Loucy (cell line): Measurements from ENCODE around the gene PCCA.

Experiments
- H2AFZ ChIP-seq: fragments of 200-600 bp; sonication (generic); 2 replicates; pipeline ENCODE4 v1.6.0; 2016; ENCODE audit warnings: antibody characterized with exemption, mild to moderate bottlenecking, low read length, moderate library complexity
- H3F3A ChIP-seq: fragments of 200-600 bp; 2 replicates; pipeline ENCODE4 v1.6.0; 2016; ENCODE audit warnings: antibody characterized with exemption, low read depth, mild to moderate bottlenecking
- H3K27me3 ChIP-seq: fragments of 200-600 bp; sonication (generic); 2 replicates; pipeline ENCODE4 v1.6.1; 2014; ENCODE audit warnings: low read length, mild to moderate bottlenecking; ENCODE audit not compliant: insufficient read depth, poor library complexity, severe bottlenecking
- H3K36me3 ChIP-seq: fragments of 200-600 bp; sonication (generic); 2 replicates; pipeline ENCODE4 v1.6.1; 2016; ENCODE audit warnings: low read length; ENCODE audit not compliant: insufficient read depth
- H3K4me1 ChIP-seq: fragments of 200-600 bp; sonication (generic); 2 replicates; pipeline ENCODE4 v1.5.1; 2014; ENCODE audit warnings: low read length, mild to moderate bottlenecking; ENCODE audit not compliant: insufficient read depth, poor library complexity, severe bottlenecking
- H3K4me2 ChIP-seq: fragments of 200-600 bp; sonication (generic); 2 replicates; pipeline ENCODE4 v1.6.0; 2014; ENCODE audit warnings: antibody characterized with exemption, low read length, low read depth, mild to moderate bottlenecking; ENCODE audit not compliant: poor library complexity, severe bottlenecking
- H3K4me3 ChIP-seq: fragments of 200-600 bp; sonication (generic); 2 replicates; pipeline ENCODE4 v1.5.1; 2014; ENCODE audit warnings: low read length, mild to moderate bottlenecking, mixed read lengths; ENCODE audit not compliant: poor library complexity, severe bottlenecking
- H3K79me2 ChIP-seq: fragments of 200-600 bp; sonication (generic); 2 replicates; pipeline ENCODE4 v1.6.1; 2014; ENCODE audit warnings: low read length; ENCODE audit not compliant: insufficient read depth
- H3K9ac ChIP-seq: fragments of 200-600 bp; sonication (generic); 2 replicates; pipeline ENCODE4 v1.6.0; 2014; ENCODE audit warnings: mild to moderate bottlenecking, low read depth, low read length, moderate library complexity; ENCODE audit not compliant: poor library complexity, severe bottlenecking
- H3K9me2 ChIP-seq: fragments of 200-600 bp; sonication (generic); replicated peaks from 2 replicates; pipeline ENCODE4 v1.6.1; 2016; ENCODE audit warnings: low read depth, low read length, mixed read lengths
- H3K9me3 ChIP-seq: fragments of 200-600 bp; sonication (generic); 2 replicates; pipeline ENCODE4 v1.6.1; 2014; ENCODE audit warnings: mild to moderate bottlenecking, antibody characterized with exemption, low read length, low read depth; ENCODE audit not compliant: insufficient read depth
- H4K20me1 ChIP-seq: fragments of 200-600 bp; sonication (generic); 2 replicates; pipeline ENCODE4 v1.6.0; 2014; ENCODE audit warnings: antibody characterized with exemption, low read length, mild to moderate bottlenecking; ENCODE audit not compliant: insufficient read depth, poor library complexity, severe bottlenecking
- CTCF ChIP-seq: fragments of 200-600 bp; sonication (generic); conservative IDR thresholded peaks from 2 replicates; pipeline ENCODE4 v1.5.1; 2014; ENCODE audit warnings: mild to moderate bottlenecking, antibody characterized with exemption, low read length
- EZH2phosphoT487 ChIP-seq: fragments of 200-600 bp; IDR thresholded peaks from 2 replicates; pipeline ENCODE4 v1.6.1; 2018; ENCODE audit warnings: antibody characterized with exemption, mild to moderate bottlenecking, moderate library complexity, borderline replicate concordance

Gene PCCA

GRCh38 chr13:100044936-100045335 lies 44.0 kb upstream of the PCCA start:
- Histone ChIP-seq H3F3A (no peaks in the 10 kb centered on the region), H2AFZ (no peak overlapping the region), H3K4me3 (no peak overlapping the region)

GRCh38 chr13:100045355-100045754 lies 43.5 kb upstream of the PCCA start:
- H3K9ac ChIP-seq: no peak overlapping the region
- no peaks in the 10 kb centered on the region for H3K9me2 ChIP-seq
- no peaks in the 10 kb centered on the region for H3F3A ChIP-seq
- no peaks in the 10 kb centered on the region for H3K36me3 ChIP-seq
- H3K4me1 ChIP-seq: no peaks in the 10 kb centered on the region
- no peaks in the 10 kb centered on the region for H3K79me2 ChIP-seq
- no peak overlapping the region for H2AFZ ChIP-seq
- H3K9me3 ChIP-seq: no peaks in the 10 kb centered on the region
- TF ChIP-seq CTCF (no peak), EZH2phosphoT487 (no peak)
- H3K4me3 ChIP-seq: no peak overlapping the region
- no peaks in the 10 kb centered on the region for H3K27me3 ChIP-seq
- H3K4me2 ChIP-seq: no peak overlapping the region
- no peaks in the 10 kb centered on the region for H4K20me1 ChIP-seq

More at GRCh38 chr13:100044936-100045335, 44.0 kb upstream of the PCCA start:
- Histone ChIP-seq H3K36me3 (no peaks in the 10 kb centered on the region), H3K4me1 (no peaks in the 10 kb centered on the region), H3K9ac (no peak overlapping the region), H3K9me2 (no peaks in the 10 kb centered on the region), H3K4me2 (no peak overlapping the region), H3K79me2 (no peaks in the 10 kb centered on the region), H4K20me1 (no peaks in the 10 kb centered on the region), H3K9me3 (no peaks in the 10 kb centered on the region), H3K27me3 (no peaks in the 10 kb centered on the region)
- TF ChIP-seq CTCF (no peak), EZH2phosphoT487 (no peak)

- Histone ChIP-seq H3K79me2 (no peaks in the 10 kb centered on the region), H2AFZ (no peak overlapping the region), H3K9me3 (no peaks in the 10 kb centered on the region), H3F3A (no peaks in the 10 kb centered on the region), H3K9me2 (no peaks in the 10 kb centered on the region), H3K9ac (no peak overlapping the region), H3K27me3 (no peaks in the 10 kb centered on the region), H4K20me1 (no peaks in the 10 kb centered on the region), H3K4me1 (no peaks in the 10 kb centered on the region), H3K36me3 (no peaks in the 10 kb centered on the region), H3K4me2 (no peak overlapping the region), H3K4me3 (no peak overlapping the region)
- TF ChIP-seq EZH2phosphoT487 (no peak), CTCF (no peak)
Observed at GRCh38 chr13:100051070-100051469, 37.8 kb upstream of the PCCA start.
